Tongue (tissue), 2 donors: Measurements from ENCODE around the gene TMEM205. TPM values are rescaled to one million over a fixed set of nuclear protein-coding genes. Genes with fewer than 3 reads are reported as not detected.
"Not testable (repeated sequence)": the region's sequence is repeated elsewhere in the genome, so short reads cannot be mapped to it uniquely, and the experiment has no call there.

Source experiments
- DNase-seq: peaks from one replicate; pipeline ENCODE4 v3.0.0-alpha.2; 2015
- total RNA-seq: library from RNA; depleted of rRNA; stranded (reverse); fragments of >200 nt; gene quantifications from one replicate; pipeline ENCODE4 v1.2.3, GENCODE V29; 2014

Gene TMEM205
- total RNA-seq = 98.4 TPM

DNA sequence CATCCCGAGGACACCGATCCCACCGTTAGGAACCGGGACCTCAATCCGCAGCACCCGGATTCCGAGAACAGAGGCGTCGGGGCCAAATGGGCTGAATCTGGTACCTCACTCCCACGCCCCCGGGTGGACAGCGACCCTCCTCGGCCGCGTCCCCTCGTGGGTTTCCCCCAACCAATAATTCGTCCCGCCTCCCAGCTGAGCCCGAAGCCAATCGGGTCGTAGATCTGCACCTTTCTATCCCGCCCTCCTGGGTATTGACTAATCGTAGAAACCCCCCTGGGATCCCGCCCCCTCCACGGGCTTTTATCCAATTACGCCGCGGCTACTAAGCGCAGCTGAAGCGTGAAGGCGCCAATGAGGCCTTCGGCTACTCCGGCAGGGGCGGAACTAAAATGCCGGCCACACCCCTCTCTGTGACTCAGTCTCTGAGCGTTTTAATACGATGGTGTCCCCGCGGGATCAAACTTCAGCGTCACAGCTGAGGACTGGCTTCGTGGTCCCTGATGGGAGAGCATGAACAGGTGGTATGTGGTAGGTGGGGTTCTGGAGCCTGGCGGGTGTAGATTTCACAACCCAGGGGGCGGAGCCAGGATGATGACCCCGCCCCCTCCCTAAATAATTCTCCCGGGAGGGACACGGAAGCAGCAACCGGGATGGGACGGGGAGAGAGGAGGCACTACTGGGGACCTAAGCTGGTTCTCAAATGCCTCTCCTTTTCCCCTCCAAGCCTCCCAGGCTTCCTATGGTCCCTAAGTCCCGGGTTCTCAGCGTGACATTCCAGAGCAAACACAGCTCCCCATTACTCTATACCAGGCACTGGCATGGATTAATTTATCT is at the start of gene TMEM205, which contains the start of gene CCDC159:
TMEM205 (minus strand) TSS at position 165 of the 837 bp plus-strand sequence. CDS start 649 bp downstream, outside the sequence.
CCDC159 (plus strand) TSS at position 416 of the 837 bp plus-strand sequence; CDS start at position 504, 88 bp downstream.
- DNase-seq = peak; percentile 99

DNA sequence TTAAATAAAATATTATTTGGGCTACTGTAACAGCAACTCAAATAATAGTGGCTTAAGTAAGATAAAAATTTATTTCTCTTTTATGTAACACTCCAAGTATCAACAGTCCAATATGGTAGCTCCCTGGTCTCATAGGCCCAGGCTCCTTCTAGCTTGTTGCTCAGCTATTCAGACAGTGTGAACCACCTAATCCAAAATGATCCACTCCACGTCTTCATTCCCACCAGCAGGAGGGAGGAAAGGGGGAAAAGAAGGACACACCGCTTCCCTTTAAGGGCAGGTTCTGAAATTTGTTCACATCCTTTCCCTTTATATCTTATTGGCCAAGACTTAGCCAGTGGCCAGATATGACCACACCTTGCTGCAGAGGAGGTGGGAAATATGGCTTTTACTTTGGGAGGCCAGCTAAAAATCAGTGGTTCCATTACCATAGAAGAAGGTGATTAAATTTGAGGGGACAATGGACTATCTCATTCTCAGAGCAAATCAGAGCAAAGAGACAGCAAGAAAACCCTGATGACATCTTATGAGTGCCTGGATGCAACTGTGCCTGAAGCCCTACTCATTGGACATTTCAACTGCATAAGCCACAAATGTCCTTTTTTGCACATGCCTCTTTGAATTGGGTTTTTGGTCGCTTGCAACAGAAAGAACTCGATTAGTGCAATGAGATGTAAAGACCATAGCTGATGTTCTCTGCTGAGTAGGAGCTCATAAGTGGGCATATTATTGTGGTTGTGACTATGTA is 45.0 kb upstream of the TMEM205 start:
- no peak for DNase-seq

DNA sequence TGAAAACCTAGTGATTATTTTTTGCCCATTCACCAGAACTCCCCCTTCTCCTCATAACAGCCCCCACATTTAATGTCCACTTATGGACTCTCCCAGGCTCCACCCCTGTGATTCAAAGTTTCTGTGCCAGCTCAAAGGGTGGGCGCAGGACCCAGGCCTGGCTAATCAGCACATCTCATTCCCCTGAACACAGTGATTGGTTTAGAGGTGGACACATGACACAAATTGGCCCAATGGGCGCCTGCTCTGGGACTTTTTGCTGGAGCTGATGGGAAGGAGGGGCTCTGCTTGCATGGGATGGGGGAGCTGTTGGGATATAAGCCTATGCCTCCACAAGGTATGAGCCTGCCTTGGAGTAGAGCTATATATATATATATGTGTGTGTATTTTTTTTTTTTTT is 44.3 kb upstream of the TMEM205 start:
- DNase-seq = no peak

- no peak for DNase-seq
Measured at GRCh38 chr19:11387162-11388034, 41.3 kb upstream of the TMEM205 start.

DNA sequence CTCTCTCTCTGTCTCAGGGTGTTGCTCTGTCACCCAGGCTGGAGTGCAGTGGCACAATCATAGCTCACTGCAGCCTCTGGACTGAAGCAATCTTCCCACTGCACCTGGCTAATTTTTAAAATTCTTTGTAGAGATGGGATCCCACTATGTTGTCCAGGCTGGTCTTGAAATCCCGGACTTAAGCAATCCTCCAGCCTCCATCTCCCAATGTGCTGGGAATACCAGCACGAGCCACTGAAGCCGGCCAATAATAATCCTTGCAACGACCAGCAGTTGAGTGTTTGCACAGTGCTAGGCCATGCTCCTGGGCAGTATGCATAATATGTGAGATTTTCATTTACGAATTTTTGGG is 38.7 kb upstream of the TMEM205 start:
- DNase-seq = no peak

- DNase-seq = no peak
Measured at GRCh38 chr19:11383706-11384048, 37.6 kb upstream of the TMEM205 start.

DNA sequence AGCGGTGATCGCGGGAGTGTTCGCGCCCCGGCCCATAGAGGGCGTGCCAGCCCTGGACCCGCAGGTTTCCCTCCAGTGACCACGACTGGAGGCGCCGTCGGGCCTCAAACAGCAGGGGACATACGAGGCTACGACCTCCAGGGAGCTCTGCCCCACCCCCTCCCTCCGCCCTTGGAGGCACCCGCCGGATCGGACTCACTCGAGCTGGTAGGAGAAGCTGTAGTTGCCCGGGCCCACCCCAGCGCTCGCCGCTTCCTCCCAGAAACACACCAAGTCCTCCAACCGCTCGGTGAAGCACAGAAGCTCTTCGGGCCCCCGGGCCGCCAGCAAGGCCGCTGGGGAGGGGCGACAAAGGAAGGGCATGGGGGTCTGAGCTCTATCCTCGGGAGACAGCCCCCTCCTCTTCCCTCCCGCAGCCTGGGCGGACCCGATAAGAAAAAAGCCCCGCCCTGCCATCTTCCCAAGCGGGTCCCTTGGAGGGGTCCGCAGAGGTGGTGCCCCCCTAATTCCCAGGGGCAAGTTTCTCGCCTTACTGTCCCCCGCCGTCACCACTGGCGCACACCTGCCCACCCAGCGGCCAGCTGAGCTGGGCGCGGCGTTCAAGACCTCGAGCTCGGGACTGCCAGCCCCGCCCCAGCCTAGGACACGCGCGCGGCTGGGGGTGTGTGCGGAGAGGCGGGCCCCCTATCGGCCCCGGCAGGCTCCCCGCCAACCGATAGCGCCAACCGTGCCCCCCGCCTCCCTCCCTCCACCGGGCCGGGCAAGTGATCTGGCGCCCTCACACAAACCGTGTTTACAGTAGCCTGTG is 37.0 kb upstream of the TMEM205 start:
- peak; percentile 31 for DNase-seq

GRCh38 chr19:11380653-11381537 is 34.8 kb upstream of the TMEM205 start:
- DNase-seq = peak; percentile 98

- DNase-seq = no peak
Measured at GRCh38 chr19:11379857-11380350, 33.8 kb upstream of the TMEM205 start.

DNA sequence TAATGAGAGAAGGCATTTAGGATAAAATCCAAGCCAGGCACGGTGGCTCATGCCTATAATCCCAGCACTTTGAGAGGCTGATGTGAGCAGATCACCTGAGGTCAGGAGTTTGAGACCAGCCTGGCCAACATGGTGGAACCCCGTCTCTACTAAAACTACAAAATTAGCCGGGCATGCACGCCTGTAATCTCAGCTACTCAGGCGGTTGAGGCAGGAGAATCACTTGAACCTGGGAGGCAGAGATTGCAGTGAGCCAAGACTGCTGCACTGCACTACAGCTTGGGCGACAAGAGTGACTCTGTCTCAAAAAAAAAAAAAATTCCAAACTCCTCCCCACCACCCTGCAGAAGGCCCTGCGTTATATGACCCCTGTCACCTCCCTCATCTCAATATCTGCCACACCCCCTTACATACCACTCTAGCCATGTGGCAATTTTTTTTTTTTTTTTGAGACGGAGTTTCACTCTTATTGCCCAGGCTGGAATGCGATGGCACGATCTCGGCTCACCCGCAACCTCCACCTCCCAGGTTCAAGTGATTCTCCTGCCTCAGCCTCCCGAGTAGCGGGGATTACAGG is 33.3 kb upstream of the TMEM205 start:
- not testable (repeated sequence) for DNase-seq

GRCh38 chr19:11378319-11379189 is 32.5 kb upstream of the TMEM205 start:
- peak; percentile 44 for DNase-seq

DNA sequence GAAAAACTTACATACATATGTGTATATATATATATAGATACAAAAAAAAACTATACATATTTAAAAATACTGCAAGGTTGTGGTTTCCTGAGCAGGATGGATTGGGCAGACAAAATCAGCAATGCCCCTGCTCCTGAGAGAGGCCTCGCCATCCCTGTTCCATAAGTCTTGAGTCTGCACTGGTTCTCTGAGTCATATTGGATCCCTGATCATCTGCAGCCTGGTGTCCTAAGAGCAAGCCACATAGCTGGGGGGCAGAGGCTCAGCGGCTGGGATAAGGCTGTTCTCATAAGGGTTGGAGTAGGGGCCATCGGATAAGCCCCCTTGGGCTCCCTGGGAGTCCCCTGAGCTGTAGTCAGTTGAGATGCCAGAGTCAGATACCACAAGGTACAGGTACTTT is 31.7 kb upstream of the TMEM205 start:
- no peak for DNase-seq

DNA sequence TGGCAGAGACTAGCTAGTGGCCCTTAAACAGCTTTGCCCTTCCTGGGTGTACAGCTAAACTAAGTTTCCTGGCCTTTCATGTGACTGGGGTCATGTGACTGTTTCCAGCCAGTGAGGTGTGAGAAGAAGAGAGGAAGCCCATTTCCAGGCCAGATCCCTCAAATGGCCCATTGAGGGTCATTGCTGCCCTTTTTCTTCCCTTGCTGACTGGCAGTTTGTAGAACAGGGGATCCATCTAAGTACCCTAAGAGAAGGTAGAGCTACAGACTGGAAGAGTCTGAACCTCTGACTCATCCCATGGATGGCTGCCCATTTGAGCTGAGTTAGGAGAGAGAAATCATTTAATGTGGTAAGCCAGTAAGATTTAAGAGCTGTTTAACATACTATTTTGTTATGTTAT is 31.2 kb upstream of the TMEM205 start:
- no peak for DNase-seq

GRCh38 chr19:11375143-11375948 is 29.3 kb upstream of the TMEM205 start:
- DNase-seq = no peak

GRCh38 chr19:11374433-11375142 is 28.5 kb upstream of the TMEM205 start, which contains the start of gene SWSAP1:
SWSAP1 (plus strand) TSS chr19:11374666; CDS start chr19:11374681, 15 bp downstream.
- DNase-seq = peak; percentile 100

GRCh38 chr19:11373885-11374432 is 27.9 kb upstream of the TMEM205 start:
- DNase-seq = no peak
